GM23248 (cell line): ENCODE measurements around the gene DCST2.

Experiments used
- EZH2 ChIP-seq: fragments of 200-600 bp; sonication (generic); IDR thresholded peaks from 2 replicates; pipeline ENCODE4 v1.6.1; 2018; ENCODE audit warnings: antibody characterized with exemption, mild to moderate bottlenecking; ENCODE audit not compliant: insufficient read depth, poor library complexity, severe bottlenecking
- EZH2phosphoT487 ChIP-seq: fragments of 200-600 bp; sonication (generic); IDR thresholded peaks from 2 replicates; pipeline ENCODE4 v1.6.1; 2018; ENCODE audit warnings: antibody characterized with exemption, moderate library complexity, mild to moderate bottlenecking, low read depth; ENCODE audit not compliant: insufficient read depth

- TF ChIP-seq EZH2phosphoT487, result no peak
- TF ChIP-seq EZH2, result no peak
Observed at GRCh38 chr1:155011437-155012025, 22.1 kb downstream of the DCST2 start.
